ENCODE results near the gene CSH1.
"Not testable (repeated sequence)": the region's sequence is repeated elsewhere in the genome, so short reads cannot be mapped to it uniquely, and the experiment has no call there.

The CSH1 gene

DNA sequence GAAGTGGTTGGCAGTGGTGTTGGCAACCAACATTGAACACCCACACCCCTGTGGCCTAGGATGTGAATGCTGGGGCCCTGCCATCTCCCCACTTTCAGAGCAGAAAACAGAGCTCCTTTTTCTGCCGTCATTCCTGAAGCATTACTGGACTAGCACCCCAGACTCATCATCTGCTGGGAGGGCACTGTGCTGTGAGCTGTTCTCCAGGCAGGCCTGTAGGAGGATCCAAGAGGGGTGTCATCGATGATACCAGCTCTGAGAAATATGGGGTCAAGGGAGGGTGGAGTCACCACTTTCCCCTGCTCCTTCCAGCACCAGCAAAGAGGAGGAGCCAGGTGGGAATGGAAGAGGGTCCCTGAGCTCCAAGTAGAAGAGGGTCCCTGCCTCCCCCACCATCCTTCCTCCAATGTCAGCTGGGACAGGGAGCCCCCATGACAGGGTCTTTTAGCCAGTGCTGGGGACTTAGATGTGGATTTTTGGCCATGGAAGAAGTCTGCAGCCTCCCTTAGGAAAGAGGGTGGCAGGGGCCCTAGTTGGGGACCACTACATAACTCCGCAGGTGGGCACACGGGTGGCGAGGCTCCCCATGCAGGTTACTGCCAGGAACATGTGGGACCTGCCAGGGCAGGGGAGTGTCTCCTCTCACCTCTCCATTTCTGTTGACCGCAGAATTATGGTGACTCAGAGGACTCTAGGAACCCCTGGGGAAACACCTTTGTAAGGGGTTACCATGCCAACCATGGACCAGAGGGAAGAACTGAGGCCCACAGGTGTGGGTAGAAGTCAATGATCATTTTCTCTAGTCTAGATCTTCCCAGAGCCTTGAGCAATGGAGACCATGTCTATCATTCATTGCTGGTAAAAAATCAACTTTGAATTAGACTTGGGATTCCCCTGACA is 2.8 kb upstream of the CSH1 start:
- peak in 1 of 5 donors; percentile 38 for DNase-seq

DNA sequence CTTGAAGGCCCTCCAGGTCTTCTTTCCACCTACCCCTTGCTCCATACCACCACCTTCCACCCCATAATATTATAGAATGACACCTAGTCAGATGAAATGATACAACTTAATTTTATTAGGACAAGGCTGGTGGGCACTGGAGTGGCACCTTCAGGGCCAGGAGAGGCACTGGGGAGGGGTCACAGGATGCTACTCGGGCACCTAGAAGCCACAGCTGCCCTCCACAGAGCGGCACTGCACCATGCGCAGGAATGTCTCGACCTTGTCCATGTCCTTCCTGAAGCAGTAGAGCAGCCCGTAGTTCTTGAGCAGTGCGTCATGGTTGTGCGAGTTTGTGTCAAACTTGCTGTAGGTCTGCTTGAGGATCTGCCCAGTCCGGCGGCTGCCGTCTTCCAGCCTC is 1.6 kb downstream of the CSH1 start:
- DNase-seq, result not testable (repeated sequence)

DNA sequence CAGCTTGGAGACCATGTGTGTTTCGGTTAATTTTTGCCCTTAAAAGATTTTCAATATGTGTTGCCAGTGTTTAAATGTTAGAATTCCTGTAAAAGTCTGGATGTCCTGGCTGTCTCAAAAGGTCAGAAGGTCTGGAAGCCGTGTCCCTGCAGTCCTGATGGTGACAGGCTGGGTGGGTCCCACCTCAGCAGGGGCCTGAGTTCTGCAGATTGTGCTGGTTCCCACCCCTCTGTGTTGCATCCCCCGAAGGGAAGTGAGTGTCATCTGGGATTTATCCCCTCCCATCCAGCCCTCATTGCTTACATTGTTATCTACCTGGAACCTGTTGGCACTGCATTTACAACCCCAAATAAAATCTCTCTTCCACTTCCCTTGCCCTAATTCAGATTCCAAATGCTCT is 2.4 kb downstream of the CSH1 start:
- DNase-seq, result not testable (repeated sequence)

DNA sequence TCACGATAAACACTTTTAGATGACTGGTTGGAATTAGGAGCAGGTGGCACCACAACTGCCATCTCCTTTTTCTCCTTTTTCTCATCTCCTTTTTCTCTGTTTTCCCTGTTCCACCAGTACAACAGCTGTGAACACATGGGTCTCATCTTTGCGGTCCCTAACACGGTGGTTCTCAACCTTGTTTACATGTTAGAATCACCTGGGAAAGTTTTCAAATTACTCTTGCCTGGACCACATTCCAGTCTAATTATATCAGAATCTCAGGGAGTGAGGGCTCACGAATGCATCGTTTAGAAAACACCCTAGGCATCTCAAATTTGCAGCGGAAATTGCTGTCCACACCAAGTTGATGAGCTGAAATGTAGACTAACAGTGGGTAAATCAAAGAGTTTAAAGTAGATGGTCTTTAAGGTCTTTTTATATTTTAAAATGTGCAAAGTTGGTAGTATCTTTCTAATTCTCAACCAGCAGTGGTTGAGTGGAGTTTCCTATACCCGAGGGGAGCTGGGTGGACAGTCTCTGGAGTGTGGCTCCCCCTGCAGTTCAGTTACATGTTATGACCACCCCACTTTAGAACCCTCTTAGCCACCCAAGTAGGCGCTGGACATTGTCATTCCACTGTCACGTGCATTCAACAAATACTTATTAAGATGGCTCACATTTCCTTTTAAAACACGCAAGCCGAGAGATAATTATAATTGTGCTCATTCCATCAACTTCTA is 3.9 kb downstream of the CSH1 start:
- not testable (repeated sequence) for DNase-seq

DNA sequence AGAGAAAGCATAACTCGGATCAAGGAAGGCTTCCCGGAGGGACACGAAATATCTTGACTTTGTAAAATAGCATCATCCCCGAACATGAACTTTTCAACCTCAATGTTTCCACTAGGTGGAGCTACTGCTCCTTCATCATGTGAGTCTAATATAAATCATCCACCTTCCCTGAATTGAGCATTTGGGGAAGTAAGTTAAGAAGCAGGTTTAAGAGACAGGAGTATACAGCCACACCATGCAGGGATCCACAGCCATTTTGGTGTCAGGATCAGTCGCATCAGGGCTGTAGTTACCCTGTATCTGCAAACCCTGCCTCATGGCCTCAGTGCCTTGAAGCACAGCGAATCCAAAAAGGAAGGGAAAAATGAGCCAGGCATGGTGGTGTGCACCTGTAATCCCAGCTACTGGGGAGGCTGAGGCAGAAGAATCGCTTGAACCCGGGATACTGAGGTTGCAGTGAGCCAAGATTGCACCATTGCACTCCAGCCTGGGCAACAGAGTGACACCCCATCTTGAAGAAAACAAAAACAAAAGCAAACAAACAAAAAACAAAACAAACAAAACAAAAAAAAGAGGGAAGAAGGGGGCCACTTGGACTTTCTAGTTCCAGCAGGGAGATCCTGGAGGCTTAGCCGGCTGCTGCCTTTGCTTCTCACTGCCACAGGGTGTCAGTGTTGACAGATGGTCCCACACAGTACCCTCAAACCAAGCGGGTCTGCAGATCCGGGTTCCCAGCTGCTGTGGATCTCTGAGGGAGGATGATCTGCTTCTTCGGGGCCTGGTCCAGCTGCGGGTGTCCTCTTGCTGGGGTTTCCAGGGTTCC is 7.1 kb downstream of the CSH1 start:
- not testable (repeated sequence) for DNase-seq

DNA sequence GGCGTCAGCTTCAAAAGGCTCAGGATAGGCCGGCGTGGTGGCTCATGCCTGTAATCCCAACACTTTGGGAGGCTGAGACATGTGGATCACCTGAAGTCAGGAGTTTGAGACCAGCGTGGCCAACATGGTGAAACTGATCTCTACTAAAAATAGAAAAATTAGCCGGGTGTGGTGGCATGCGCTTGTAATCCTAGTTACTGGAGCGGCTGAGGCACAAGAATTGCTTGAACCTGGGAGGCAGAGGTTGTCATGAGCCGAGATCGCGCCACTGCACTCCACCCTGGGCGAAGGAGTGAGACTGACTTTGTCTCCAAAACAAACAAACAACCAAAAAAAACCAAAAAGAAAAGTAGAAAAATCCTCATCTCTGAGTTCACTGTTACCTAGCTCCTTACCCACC is 11.3 kb downstream of the CSH1 start:
- not testable (repeated sequence) for DNase-seq

DNA sequence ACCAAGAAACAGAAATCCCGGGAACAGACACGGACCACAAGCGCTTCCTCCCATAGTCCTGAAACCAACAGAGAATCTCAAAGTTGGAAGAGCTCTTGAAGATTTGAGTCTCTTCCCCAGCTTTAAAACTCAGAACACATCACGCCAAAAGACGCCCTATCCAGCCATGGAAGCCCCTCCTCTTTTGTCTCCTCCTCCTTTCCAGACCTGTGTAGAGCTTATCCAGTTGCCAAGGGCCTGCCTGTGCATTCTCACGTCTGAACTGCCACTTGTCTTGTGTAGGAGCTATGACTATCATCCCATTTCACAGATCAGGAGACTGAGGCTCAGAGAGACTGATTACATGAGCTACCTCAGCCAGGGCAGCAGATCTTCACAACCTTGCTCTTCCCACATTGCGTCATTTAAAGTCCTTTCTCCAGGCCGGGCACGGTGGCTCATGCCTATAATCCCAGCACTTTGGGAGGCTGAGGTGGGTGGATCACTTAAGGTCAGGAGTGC is 13.7 kb downstream of the CSH1 start:
- not testable (repeated sequence) for DNase-seq

DNA sequence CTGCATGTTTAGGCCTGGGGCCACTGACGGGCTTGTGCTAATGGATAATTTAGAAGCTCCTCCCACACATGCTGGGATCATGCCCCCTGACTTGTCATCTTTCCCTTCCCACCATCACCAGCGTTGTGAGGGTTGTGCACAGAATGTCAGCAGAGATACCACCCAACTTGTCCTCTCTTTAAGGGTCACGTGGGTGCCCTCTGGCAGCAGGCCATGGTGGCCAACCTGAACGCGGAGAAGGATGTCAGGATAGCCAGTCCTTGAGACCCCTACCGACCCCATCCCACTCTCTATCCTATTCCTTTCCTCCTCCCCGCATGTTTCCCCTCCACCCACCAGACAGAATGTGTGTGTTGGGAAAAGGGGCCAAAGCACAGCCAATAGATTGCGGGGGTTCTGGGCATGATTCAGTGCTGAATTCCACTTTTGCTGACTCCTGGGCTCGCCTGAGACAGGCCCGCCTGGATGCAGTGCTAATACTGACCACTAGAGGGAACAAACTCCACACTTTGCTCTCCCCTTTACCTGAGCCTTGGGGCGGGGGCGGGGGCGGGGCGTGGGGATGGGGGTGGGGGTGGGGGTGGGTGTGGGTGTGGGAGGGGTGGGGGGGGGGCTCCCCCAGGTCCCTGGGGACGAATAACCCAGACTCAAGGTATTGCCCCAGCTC is 14.3 kb downstream of the CSH1 start, which contains the start of gene GH2:
Gene GH2, minus strand, starts transcription at position 10 of the 667 bp plus-strand sequence. CDS start 143 bp downstream, outside the sequence.
- peak; percentile 15 to 60 (median 43) for DNase-seq

DNA sequence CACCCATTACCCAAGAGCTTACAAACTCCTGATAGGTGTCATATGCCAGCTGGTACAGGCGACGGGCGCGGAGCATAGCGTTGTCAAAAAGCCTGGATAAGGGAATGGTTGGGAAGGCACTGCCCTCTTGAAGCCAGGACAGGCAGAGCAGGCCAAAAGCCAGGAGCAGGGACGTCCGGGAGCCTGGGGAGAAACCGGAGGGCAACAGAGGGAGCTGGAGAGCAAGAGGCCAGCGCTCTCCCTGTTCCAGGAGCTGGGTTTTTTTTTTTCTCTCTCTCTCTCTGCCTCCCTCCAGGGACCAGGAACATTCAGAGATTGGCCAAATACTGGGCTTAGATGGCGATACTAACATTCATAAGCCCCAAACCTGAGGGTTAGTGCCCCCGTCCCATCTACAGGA is 15.0 kb downstream of the CSH1 start:
- DNase-seq, result not testable (repeated sequence)

DNA sequence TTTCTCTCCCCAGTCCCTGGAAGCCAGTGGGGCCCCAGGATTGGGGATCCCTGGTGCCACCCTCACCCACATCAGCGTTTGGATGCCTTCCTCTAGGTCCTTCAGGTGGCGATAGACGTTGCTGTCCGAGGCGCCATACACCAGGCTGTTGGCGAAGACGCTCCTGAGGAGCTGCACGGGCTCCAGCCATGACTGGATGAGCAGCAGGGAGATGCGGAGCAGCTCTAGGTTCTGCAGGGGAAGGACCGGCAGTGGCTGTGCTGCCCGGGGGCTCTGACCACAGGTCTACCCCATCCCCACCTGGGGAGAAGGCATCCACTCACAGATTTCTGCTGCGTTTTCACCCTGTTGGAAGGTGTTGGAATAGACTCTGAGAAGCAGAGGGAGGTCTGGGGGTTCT is 15.7 kb downstream of the CSH1 start:
- DNase-seq, result no peak

DNA sequence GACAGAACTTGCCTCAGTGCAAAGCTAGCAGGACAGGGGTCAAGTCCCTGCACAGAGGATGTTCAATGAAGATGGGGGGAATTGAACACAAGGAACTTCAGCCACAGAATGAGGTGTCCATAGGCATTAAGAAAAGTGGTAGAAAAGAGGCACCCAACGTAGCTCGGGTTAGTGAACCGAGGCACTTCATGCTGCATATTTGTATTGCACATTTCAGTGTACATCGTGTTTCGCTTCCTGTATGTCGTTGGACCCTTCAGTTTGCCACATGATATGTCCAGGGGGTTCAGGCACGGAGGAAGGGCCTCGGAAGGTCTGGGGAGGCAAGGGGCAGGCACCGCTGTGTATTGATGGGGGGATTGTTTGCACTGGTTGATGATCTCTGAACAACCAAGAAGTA is 18.0 kb downstream of the CSH1 start:
- not testable (repeated sequence) for DNase-seq

DNA sequence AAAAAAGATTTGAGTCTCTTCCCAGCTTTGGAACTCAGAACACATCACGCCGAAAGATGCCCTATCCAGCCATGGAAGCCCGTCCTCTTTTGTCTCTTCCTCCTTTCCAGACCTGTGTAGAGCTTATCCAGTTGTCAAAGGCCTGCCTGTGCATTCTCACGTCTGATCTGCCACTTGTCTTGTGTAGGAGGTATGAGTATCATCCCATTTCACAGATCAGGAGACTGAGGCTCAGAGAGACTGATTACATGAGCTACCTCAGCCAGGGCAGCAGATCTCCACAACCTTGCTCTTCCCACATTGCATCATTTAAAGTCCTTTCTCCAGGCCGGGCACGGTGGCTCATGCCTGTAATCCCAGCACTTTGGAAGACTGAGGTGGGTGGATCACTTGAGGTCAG is 21.7 kb downstream of the CSH1 start:
- not testable (repeated sequence) for DNase-seq

DNA sequence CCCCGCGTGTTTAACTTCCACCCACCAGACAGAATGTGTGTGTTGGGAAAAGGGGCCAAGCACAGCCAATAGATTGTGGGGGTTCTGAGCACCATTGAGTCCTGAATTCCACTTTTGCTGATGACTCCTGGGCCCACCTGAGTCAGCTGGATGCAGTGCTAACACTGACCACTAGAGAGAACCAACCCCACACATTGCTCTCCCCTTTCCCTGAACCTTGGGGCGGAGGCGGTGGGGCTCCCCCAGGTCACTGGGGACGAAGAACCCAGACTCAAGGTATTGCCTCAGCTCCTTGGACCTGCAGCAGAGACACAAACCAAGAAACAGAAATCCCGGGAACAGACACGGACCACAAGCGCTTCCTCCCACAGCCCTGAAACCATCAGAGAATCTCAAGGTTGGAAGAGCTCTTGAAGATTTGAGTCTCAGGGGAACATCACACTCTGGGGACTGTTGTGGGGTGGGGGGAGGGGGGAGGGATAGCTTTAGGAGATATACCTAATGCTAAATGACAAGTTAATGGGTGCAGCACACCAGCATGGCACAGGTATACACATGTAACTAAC is 22.2 kb downstream of the CSH1 start:
- DNase-seq, result not testable (repeated sequence)

DNA sequence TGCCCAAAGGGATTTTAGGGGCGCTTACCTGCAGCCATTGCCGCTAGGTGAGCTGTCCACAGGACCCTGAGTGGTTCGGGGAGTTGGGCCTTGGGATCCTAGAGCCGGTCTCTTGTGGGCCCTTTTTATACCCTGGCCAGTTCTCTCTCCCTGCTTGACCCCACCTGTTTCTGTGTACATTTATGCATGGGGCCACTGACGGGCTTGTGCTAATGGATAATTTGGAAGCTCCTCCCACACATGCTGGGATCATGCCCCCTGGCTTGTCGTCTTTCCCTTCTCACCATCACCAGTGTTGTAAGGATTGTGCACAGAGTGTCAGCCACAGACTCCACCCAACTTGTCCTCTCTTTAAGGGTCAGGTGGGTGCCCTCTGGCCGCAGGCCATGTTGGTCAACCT is 22.8 kb downstream of the CSH1 start, which contains the start of gene CSH2:
Gene CSH2, minus strand, starts transcription at position 101 of the 400 bp plus-strand sequence. Its CDS starts 63 bp downstream, at position 38.
- DNase-seq, result not testable (repeated sequence)

DNA sequence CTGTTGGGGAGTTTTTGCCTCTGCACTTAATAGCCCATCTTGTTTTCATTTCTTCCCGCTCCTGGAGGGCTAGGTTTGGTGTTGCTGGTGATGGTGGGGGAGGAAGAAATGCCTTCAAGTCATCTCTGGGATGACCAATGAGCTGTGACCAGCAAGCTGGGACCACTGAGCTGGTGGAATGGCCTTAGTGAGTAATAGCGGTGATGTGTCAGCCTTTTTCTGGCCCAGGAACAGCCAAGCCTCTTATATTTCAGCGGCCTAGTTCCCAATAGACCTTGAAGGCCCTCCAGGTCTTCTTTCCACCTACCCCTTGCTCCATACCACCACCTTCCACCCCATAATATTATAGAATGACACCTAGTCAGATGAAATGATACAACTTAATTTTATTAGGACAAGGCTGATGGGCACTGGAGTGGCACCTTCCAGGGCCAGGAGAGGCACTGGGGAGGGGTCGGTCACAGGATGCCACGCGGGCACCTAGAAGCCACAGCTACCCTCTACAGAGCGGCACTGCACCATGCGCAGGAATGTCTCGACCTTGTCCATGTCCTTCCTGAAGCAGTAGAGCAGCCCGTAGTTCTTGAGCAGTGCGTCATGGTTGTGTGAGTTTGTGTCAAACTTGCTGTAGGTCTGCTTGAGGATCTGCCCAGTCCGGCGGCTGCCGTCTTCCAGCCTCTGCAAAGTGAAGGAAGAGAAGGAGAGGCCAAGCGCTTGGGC is 24.6 kb downstream of the CSH1 start:
- not testable (repeated sequence) for DNase-seq

DNA sequence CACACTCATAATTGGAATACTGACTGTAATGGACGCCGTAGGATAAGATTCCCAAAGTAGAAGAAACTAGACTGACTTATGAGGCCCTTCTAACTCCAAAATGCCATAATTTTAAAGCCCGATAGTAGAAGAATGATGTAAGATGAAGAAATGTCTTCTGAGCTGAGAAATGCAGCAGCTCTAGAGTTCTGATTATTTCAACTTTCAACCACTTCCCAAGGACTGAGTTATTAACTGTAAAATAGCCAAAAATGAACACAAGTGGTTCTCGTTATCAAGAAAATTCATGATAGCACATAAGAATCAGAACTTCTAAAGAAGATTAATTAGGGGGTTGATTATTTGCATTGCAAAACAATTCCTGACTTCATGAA is 26.1 kb downstream of the CSH1 start:
- DNase-seq, result not testable (repeated sequence)

DNA sequence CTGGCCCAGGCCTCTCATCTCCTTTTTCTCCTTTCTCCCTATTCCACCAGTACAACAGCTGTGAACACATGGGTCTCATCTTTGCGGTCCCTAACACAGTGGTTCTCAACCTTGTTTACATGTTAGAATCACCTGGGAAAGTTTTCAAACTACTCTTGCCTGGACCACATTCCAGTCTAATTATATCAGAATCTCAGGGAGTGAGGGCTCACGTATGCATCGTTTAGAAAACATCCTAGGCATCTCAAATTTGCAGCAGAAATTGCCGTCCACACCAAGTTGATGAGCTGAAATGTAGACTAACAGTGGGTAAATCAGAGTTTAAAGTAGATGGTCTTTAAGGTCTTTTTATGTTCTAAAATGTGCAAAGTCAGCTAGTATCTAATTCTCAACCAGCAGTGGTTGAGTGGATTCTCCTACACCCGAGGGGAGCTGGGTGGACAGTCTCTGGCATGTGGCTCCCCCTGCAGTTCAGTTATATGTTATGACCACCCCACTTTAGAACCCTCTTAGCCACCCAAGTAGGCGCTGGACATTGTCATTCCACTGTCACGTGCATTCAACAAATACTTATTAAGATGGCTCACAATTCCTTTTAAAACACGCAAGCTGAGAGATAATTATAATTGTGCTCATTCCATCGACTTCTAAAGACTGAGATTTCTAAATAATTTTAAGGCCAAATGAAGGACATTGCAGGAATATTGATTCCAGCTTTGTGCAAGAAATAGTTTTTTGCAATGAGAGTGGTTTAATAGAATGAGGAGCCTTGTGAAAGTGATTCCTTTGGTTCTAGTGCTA is 26.7 kb downstream of the CSH1 start:
- not testable (repeated sequence) for DNase-seq

DNA sequence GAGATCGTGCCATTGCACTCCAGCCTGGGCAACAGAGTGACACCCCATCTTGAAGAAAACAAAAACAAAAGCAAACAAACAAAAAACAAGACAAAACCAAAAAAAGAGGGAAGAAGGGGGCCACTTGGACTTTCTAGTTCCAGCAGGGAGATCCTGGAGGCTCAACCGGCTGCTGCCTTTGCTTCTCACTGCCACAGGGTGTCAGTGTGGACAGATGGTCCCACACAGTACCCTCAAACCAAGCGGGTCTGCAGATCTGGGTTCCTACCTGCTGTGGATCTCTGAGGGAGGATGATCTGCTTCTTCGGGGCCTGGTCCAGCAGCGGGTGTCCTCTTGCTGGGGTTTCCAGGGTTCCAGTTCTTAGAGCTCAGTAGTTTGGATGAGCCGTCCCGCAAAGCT is 29.7 kb downstream of the CSH1 start:
- DNase-seq, result not testable (repeated sequence)

DNA sequence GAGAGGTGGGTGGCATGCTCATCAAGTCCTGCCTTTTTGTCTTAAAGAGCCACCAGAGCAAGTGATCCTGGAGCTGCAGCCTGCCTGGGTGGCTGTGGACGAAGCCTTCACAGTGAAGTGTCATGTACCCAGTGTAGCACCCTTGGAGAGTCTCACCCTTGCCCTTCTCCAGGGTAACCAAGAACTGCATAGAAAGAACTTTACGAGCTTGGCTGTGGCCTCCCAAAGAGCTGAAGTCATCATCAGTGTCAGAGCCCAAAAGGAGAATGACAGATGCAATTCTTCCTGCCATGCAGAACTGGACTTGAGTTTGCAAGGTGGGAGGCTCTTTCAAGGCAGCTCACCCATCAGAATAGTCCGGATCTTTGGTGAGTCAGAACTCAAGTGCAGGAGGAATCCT is 37.1 kb downstream of the CSH1 start:
- no peak for DNase-seq

DNA sequence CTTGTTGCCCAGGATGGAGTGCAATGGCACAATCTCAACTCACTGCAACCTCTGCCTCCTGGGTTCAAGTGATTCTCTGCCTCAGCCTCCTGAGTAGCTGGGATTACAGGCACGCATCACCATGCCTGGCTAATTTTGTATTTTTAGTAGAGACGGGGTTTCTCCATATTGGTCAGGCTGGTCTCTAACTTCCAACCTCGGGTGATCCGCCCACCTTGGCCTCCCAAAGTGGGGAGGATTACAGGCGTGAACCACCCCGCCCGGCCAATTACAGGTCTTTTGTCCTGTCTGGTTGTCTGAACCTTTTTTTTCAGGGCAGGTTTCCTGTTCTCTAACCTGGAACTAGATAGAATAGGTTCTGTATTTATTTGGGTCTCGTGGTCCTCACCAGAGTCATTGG is 39.9 kb downstream of the CSH1 start:
- not testable (repeated sequence) for DNase-seq
